Activated CD8-positive, alpha-beta memory T cell treated with anti-CD3 and anti-CD28 coated beads, Interleukin-2, amount 10 ng/mL, durations not matched to agents 7 days and 5 days (primary cell): ENCODE data around the gene RASGRP1. TPM values are rescaled to one million over a fixed set of nuclear protein-coding genes. Genes with fewer than 3 reads are reported as not detected.

Source experiments
- ATAC-seq: fragments of 150-1000 bp; cut with Tn5 transposase; one replicate; pipeline ENCODE4 v1.10.0; 2021; ENCODE audit warnings: moderate library complexity
- CTCF ChIA-PET: fragments of 350-600 bp; sonication (Branson Sonifier 250); formaldehyde crosslinking; loops from one replicate; lab custom pipeline; 2021; ENCODE audit warnings: antibody characterized with exemption; lab: Charles Lee
- DNase-seq: peaks from one replicate; pipeline ENCODE4 v3.0.0-alpha.2; 2020
- H3K27ac Mint-ChIP-seq: one replicate; pipeline ENCODE4 v1.8.0; 2021; ENCODE audit warnings: mild to moderate bottlenecking, mixed read lengths
- H3K27me3 Mint-ChIP-seq: one replicate; pipeline ENCODE4 v1.8.0; 2021; ENCODE audit warnings: mixed read lengths
- H3K36me3 Mint-ChIP-seq: one replicate; pipeline ENCODE4 v1.8.0; 2021; ENCODE audit warnings: mild to moderate bottlenecking, mixed read lengths
- H3K4me1 Mint-ChIP-seq: one replicate; pipeline ENCODE4 v1.8.0; 2021; ENCODE audit warnings: mixed read lengths
- H3K4me3 Mint-ChIP-seq: one replicate; pipeline ENCODE4 v1.8.0; 2021; ENCODE audit warnings: mild to moderate bottlenecking, moderate library complexity, mixed read lengths
- H3K9me3 Mint-ChIP-seq: one replicate; pipeline ENCODE4 v1.8.0; 2022; ENCODE audit warnings: low read depth, mixed read lengths
- total RNA-seq, 2 experiments: library from RNA; stranded (reverse); gene quantifications; one replicate each; pipeline ENCODE4 v1.2.3, GENCODE V29; 2021

RASGRP1 gene
- total RNA-seq, 2 experiments from 2014 or later = 143 to 202 TPM

DNA sequence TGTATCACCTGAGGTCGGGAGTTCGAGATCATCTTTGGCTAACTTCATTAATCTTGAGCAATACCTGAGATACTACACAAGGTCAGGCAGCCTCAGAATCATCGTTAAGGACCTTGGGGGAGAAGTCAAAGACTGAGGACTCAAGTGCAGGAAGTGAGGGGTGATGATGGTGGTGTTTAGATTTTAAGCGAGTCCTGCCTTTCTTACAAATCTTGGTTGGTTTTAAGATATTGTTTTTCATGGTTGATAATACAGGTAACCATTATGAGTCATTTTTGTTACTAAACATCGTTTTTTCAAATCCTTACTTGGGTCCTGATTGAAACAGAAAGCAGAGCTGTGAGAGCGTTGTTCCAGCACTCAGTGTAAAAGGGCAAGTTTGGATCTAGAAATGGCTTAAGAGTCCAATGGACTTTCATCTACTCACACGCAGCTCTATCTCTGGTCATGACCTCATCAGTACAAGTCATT is 4.1 kb downstream of the RASGRP1 start:
- CTCF ChIA-PET = interaction anchor here (1.9 to 10.0 kb wide), 6 partner anchors 9 to 139 kb away, joined by 5 to 436 read pairs (median 58); no protein-coding TSS in a partner anchor
- DNase-seq = peak; percentile 55
- peaks cover 82% of the 10 kb centered on the region for H3K36me3 Mint-ChIP-seq
- peak; percentile 20 for ATAC-seq
- peaks cover 70% of the 10 kb centered on the region for H3K4me1 Mint-ChIP-seq
- H3K9me3 Mint-ChIP-seq = no peaks in the 10 kb centered on the region
- no peaks in the 10 kb centered on the region for H3K27me3 Mint-ChIP-seq
- peak overlapping the region; percentile 93 for H3K27ac Mint-ChIP-seq
- H3K4me3 Mint-ChIP-seq = peak overlapping the region; percentile 91

DNA sequence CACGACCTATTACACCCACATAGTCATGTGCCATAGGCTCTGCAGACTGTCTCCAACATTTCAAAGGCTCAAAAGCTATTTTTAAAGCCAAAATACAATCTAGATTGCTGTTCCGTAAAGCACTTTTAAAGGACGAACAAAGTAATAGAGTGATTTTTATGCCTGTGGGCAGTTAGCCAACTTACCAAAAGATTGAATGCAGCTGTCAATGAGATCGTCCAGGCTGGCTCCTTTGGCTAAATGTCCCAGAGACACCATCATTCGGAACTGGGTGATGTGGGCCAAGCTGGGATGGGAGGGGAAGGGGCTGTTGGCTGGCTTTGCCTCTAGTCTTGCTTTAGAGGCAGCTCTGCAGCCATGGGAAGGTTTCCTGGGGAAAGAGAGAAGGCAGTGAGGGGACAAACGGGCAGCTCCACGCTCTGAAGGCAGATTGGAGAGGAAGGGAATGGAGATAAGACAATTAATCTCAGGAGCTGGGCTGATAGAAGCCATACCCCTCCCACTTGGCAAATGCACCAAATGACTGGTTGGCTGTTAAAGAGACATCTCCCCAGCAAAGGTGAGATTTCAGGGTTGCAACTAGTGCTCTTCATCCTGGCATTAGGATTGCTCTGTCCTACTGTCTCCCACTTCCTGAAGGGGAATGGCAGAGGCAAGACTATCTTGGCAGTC is 4.8 kb downstream of the RASGRP1 start:
- H3K4me1 Mint-ChIP-seq = peaks cover 71% of the 10 kb centered on the region
- CTCF ChIA-PET = interaction anchor here (1.1 to 10.0 kb wide), 7 partner anchors 8 to 139 kb away, joined by 4 to 436 read pairs (median 17); no protein-coding TSS in a partner anchor
- no peak for DNase-seq
- no peaks in the 10 kb centered on the region for H3K27me3 Mint-ChIP-seq
- no peak for ATAC-seq
- peak overlapping the region; percentile 91 for H3K4me3 Mint-ChIP-seq
- peaks cover 89% of the 10 kb centered on the region for H3K36me3 Mint-ChIP-seq
- no peaks in the 10 kb centered on the region for H3K9me3 Mint-ChIP-seq
- H3K27ac Mint-ChIP-seq = peak overlapping the region; percentile 93

DNA sequence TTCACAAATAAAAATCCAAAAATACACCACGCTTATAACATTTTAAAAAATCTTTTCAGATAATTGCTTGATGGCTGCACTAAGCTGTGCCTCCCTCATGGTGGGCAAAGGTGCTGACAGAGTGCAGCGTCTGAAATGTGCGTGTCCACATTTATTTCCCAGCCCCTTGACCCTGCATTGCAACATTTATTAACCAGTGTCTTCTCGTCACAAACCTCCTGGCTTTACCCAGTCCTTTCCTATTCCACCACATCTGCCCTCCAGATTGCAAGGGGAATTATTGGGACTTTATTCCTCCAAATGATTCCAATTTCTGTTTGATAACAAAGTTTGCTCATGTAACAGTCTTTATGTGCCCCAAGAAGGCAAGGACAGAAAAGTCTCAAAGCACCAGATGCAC is 5.5 kb downstream of the RASGRP1 start:
- ATAC-seq (no peak), DNase-seq (no peak)
- H3K4me3 Mint-ChIP-seq = peak overlapping the region; percentile 91
- no peaks in the 10 kb centered on the region for H3K9me3 Mint-ChIP-seq
- CTCF ChIA-PET = interaction anchor here (0.8 to 10.0 kb wide), 7 partner anchors 8 to 140 kb away, joined by 4 to 436 read pairs (median 17); no protein-coding TSS in a partner anchor
- H3K27ac Mint-ChIP-seq = peak overlapping the region; percentile 93
- no peaks in the 10 kb centered on the region for H3K27me3 Mint-ChIP-seq
- H3K36me3 Mint-ChIP-seq = peaks cover 92% of the 10 kb centered on the region
- H3K4me1 Mint-ChIP-seq = peaks cover 78% of the 10 kb centered on the region

DNA sequence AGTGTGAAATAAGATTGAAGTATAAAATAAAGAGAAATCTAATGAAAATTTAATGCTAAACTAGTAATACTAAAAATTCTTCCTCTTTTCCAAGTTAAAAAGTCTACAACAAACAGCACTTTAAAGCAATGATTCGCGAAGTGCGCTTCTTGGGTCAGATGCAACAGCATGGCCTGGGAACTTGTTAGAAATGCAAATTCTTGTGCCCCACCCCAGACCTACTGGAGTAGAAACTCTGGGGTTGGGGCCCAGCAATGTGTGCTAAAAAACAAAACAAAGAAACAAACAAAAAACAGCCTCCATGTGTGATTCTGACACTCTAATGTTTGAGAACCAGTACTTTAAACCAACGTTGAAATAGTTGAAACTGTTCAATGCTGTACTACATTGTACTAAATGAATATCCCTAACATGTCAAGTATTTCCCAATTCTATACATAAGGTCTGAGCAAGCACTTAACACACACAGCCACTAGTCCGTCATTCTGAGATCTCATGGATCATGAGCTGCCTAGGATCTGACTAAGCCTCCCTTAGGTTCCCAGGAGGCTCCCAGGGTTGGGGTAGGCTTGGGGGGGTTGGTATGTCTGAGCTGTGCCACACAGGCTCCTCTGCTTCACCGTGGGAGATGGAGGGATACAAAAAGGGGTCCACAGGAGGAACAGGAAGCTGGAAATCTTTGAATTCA is 6.1 kb downstream of the RASGRP1 start:
- H3K9me3 Mint-ChIP-seq = no peaks in the 10 kb centered on the region
- peaks cover 94% of the 10 kb centered on the region for H3K36me3 Mint-ChIP-seq
- CTCF ChIA-PET = interaction anchor here (0.8 to 10.0 kb wide), 5 partner anchors 92 to 141 kb away, joined by 4 to 436 read pairs (median 100); no protein-coding TSS in a partner anchor
- DNase-seq = no peak
- peak overlapping the region; percentile 91 for H3K4me3 Mint-ChIP-seq
- H3K27ac Mint-ChIP-seq = peak overlapping the region; percentile 93
- H3K4me1 Mint-ChIP-seq = peaks cover 84% of the 10 kb centered on the region
- H3K27me3 Mint-ChIP-seq = no peaks in the 10 kb centered on the region
- ATAC-seq = no peak

DNA sequence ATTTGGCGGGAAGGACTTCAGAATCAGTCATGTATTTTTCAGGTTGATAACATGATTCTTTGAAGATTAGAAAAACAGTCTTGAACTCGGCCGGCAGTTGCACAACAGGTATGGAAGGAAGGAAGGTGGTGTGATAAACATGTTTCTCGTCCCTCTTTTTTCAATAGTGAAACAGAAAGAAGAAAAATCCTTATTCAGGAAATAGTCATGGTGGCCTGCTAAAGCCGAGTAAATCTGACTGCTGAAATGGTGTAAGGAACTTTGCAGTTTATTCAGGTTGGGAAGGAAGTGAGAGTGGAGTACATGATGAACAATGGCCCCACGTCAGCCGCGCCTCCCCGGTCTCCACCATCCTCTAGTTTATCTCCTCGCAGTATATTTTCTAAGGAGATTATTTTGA is 6.7 kb downstream of the RASGRP1 start:
- no peak for DNase-seq
- peaks cover 90% of the 10 kb centered on the region for H3K4me1 Mint-ChIP-seq
- no peak for ATAC-seq
- no peaks in the 10 kb centered on the region for H3K9me3 Mint-ChIP-seq
- peak overlapping the region; percentile 77 for H3K27ac Mint-ChIP-seq
- H3K36me3 Mint-ChIP-seq = peaks cover 94% of the 10 kb centered on the region
- H3K4me3 Mint-ChIP-seq = peak overlapping the region; percentile 91
- CTCF ChIA-PET = interaction anchor here (1.0 to 2.7 kb wide), 3 partner anchors 125 to 142 kb away, joined by 3 to 12 read pairs (median 3); no protein-coding TSS in a partner anchor
- no peaks in the 10 kb centered on the region for H3K27me3 Mint-ChIP-seq

DNA sequence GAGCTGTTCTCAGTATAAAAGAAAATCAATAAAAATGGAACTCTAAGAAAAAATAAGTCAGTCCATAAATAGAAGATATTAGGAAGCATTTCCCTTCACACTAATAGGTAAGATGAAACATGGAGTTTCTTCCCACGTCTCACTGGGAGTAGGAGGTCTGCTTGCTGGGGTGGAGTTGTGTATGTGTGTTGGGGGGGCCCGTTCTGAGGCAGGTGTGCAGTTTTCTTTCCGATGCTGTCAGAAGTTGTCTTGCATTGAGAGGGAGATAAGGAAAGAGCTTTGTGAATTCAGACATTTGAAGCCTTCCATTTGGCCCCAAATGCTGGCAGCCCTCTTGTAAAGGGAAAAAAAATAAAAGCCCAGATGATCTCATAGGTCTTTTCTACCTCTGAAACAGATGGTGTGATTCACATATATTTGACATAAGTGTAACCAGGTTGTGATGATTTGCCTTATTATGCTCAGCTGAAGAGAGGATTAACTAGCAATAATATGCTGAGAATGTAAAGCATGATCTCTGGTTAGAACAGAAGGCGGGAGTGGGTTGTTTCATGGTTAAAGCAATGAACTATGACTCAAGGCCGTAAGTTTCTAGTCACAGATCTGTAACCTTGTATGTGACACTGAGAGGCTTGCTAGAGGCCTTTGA is 8.8 kb downstream of the RASGRP1 start:
- CTCF ChIA-PET = interaction anchor here (0.8 to 2.7 kb wide), 5 partner anchors 8 to 135 kb away, joined by 3 to 12 read pairs (median 4); partner anchors contain the start of gene FAM98B
- peaks cover 89% of the 10 kb centered on the region for H3K36me3 Mint-ChIP-seq
- H3K4me1 Mint-ChIP-seq = peaks cover 92% of the 10 kb centered on the region
- no peaks in the 10 kb centered on the region for H3K27me3 Mint-ChIP-seq
- peak overlapping the region; percentile 28 for H3K4me3 Mint-ChIP-seq
- H3K27ac Mint-ChIP-seq = peak overlapping the region; percentile 77
- no peaks in the 10 kb centered on the region for H3K9me3 Mint-ChIP-seq
- DNase-seq = no peak
- ATAC-seq = no peak

DNA sequence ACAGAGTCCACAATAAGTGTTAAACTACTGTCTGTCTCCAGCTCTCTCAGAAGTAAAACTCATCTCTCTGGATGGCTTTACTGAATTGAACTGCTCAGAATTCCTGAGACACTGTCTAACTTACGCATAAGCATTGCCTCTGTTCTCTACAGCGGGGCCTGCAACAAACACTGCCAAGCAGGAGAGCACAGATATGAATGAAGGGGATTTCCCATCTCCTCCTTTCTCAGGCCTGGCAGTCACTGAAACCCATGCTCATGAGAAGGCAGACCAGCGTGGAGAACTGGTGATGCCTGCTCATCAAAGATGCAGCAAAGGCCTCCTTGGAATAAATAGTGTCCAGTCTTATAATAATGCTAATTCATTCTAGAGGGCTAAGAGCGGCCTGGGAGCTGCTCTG is 10.3 kb downstream of the RASGRP1 start:
- ATAC-seq (peak; percentile 60), DNase-seq (no peak)
- Mint-ChIP-seq H3K27me3 (no peaks in the 10 kb centered on the region), H3K27ac (peak overlapping the region; percentile 77), H3K4me3 (no peak overlapping the region), H3K4me1 (peaks cover 85% of the 10 kb centered on the region), H3K36me3 (peaks cover 82% of the 10 kb centered on the region), H3K9me3 (no peaks in the 10 kb centered on the region)
- CTCF ChIA-PET = interaction anchor here (1.1 to 3.9 kb wide), 4 partner anchors 10 to 144 kb away, joined by 3 to 22 read pairs (median 4); partner anchors contain the start of gene RASGRP1

DNA sequence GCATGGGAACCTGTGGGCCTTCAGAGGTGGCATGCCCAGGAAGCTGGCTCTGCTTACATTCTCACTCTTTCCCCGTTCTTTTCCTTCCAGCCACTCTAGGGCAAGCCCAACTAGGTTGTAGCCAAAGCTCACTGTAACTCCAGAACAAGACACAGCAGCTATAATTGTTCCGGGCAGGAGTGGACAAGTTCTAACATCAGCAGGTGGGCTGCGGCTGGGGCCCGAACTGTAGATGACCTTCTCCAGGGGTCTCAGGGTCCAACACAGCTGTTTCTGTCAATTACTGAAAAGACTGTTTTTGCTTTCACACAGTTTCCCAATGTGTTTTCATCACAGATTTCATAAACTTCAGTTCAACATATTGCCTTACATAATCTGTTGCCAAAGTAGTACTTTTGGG is 11.5 kb downstream of the RASGRP1 start:
- ATAC-seq = no peak
- CTCF ChIA-PET = interaction anchor here (0.8 to 3.9 kb wide), 6 partner anchors 11 to 145 kb away, joined by 3 to 22 read pairs (median 4); partner anchors contain the start of genes FAM98B and RASGRP1
- Mint-ChIP-seq H3K27me3 (no peaks in the 10 kb centered on the region), H3K9me3 (no peaks in the 10 kb centered on the region), H3K4me3 (peak overlapping the region; percentile 43), H3K27ac (peak overlapping the region; percentile 69), H3K4me1 (peaks cover 85% of the 10 kb centered on the region), H3K36me3 (peaks cover 83% of the 10 kb centered on the region)
- DNase-seq = no peak

DNA sequence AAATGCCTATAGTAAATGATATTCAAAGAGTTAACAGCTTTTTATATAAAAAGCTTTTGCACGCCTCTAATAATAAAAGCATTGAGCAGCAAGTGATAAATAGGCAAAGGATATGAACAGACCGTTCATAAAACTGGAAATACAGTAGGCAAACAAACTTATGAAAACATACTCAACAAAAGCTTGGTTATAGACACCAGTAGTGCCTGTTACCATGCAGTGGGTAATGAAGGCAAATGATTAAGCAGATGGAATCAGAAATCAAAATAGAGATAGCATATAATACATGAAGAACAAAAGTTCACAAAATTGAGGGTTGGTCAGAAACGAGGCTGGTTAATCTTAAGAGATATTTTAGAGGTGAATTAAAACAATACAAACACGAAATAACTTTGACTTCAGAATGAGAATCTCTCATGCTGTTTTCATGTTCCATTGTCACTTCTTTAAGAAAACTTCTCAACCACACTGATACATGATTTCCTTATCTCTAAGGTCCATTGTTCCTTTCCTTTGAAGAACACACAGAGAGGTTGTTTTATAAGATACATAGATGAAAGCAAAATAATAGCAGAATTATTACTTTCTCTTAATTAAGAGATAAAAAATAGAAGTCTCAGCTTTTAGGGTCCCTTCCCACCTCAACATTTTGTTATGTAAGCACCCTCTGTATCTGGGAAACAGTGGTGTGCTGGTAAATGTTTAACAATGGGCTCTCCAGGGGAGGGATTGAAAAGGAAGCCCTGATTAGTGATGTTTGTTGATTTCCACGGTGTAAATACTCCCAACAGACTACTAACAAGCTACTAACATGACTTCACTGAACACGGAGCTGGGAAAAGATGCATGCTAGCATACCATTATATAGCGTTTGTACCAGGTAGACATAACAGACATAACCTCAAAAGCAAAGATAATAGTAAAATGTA is 12.6 kb downstream of the RASGRP1 start:
- H3K9me3 Mint-ChIP-seq = no peaks in the 10 kb centered on the region
- ATAC-seq = no peak
- peak overlapping the region; percentile 42 for H3K27ac Mint-ChIP-seq
- peaks cover 83% of the 10 kb centered on the region for H3K36me3 Mint-ChIP-seq
- no peaks in the 10 kb centered on the region for H3K27me3 Mint-ChIP-seq
- DNase-seq = no peak
- CTCF ChIA-PET = interaction anchor here (0.6 to 3.9 kb wide), 9 partner anchors 8 to 139 kb away, joined by 3 to 22 read pairs (median 4); partner anchors contain the start of genes FAM98B and RASGRP1
- peak overlapping the region; percentile 25 for H3K4me3 Mint-ChIP-seq
- peaks cover 85% of the 10 kb centered on the region for H3K4me1 Mint-ChIP-seq

DNA sequence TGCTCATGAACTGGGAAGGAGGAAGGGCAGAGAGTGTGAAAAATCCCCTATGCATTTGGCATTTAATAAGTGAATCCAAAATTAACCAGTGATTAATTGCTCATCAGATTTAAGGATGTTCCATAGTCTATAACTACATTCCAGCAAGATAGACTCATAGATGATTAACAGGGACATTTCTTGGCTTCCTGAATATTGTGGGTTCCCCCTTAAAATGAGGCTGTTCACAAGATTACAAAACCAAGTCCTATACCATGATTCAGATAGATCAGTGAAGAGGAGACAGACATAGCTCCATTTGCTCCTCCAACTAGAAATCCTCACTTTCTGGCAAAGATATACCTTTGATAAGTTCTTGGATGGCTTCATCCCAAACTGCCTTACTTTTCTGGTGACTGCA is 15.4 kb downstream of the RASGRP1 start:
- Mint-ChIP-seq H3K4me3 (no peak overlapping the region), H3K4me1 (peaks cover 81% of the 10 kb centered on the region), H3K9me3 (no peaks in the 10 kb centered on the region), H3K27me3 (no peaks in the 10 kb centered on the region), H3K36me3 (peaks cover 77% of the 10 kb centered on the region), H3K27ac (peak overlapping the region; percentile 56)
- DNase-seq (no peak), ATAC-seq (no peak)
- CTCF ChIA-PET = interaction anchor here (0.9 to 1.6 kb wide), 3 partner anchors 109 to 142 kb away, joined by 3 to 4 read pairs (median 3); no protein-coding TSS in a partner anchor

DNA sequence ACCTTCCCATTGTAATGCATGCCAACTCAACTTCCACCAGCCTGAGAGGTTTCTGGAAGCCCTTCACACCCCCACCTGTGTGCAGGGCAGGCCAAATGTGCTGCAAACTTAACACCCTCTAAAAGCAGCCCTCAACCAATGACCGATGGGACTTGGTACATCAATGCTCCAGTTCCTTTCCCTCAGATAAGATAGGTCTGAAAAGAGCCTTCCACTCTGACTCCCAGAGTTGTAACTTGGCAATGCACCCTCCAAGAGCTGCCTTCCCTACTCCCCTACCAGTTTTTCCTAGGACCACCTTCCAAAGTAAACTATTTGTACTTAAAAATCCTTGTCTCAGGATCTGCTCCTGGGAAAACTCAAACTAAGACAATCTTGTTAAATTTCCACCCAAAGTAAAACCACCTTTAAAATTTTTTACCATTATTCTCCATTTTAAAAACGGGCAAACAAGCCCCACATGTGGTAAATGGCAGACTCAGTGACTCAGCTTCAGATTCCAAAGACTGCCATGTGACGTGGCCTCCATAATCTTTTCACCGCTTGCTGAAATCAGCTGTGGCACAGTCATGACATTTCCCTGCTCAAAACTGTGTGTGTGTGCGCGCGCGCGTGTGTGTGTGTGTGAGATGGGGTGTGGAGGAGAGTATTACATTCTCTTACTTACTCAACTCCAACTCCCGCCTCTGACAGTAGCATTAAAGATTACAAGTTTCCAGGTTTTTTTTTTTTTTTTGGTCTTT is 17.2 kb downstream of the RASGRP1 start:
- Mint-ChIP-seq H3K4me3 (no peak overlapping the region), H3K36me3 (peaks cover 73% of the 10 kb centered on the region), H3K27ac (peak overlapping the region; percentile 9), H3K9me3 (no peaks in the 10 kb centered on the region), H3K4me1 (peaks cover 76% of the 10 kb centered on the region), H3K27me3 (no peaks in the 10 kb centered on the region)
- CTCF ChIA-PET = interaction anchor here (1.3 kb wide), 1 partner anchor 16 kb away, joined by 3 read pairs; no protein-coding TSS in a partner anchor
- ATAC-seq (no peak), DNase-seq (no peak)
